ENCODE measurements around the gene MRPL49.
A peak's percentile ranks its signal among the peaks of the same experiment; 100 is the strongest.

MRPL49 gene

GRCh38 chr11:65121865-65122696, at the start of gene MRPL49, which contains the start of gene FAU:
Gene MRPL49, plus strand, starts transcription at chr11:65122321. Its CDS starts 26 bp downstream, at chr11:65122347.
Gene FAU, minus strand, starts transcription at chr11:65122134. Its CDS starts 321 bp downstream, at chr11:65121813.
- peak; percentile 99 for DNase-seq

GRCh38 chr11:65072631-65072966, 49.5 kb upstream of the MRPL49 start:
- no peak for DNase-seq

GRCh38 chr11:65077451-65077850, 44.7 kb upstream of the MRPL49 start:
- DNase-seq = no peak

- DNase-seq = peak; percentile 82
Measured at GRCh38 chr11:65078151-65078550, 44.0 kb upstream of the MRPL49 start.

GRCh38 chr11:65078786-65079342, 43.3 kb upstream of the MRPL49 start:
- no peak for DNase-seq

- DNase-seq = no peak
Measured at GRCh38 chr11:65083134-65083833, 38.8 kb upstream of the MRPL49 start.

- DNase-seq = peak; percentile 96
Measured at GRCh38 chr11:65083834-65084597, 38.1 kb upstream of the MRPL49 start, which contains the start of the genes CDCA5 and ZFPL1. Gene CDCA5, minus strand, starts transcription at chr11:65084040. Its CDS starts 62 bp downstream, at chr11:65083978. Gene ZFPL1, plus strand, starts transcription at chr11:65084222. Its CDS starts 477 bp downstream, at chr11:65084699.

- DNase-seq = no peak
Measured at GRCh38 chr11:65084598-65085375, 37.3 kb upstream of the MRPL49 start.

- DNase-seq = no peak
Measured at GRCh38 chr11:65085446-65085845, 36.7 kb upstream of the MRPL49 start.

GRCh38 chr11:65086809-65087208, 35.3 kb upstream of the MRPL49 start:
- no peak for DNase-seq

- no peak for DNase-seq
Measured at GRCh38 chr11:65087216-65087615, 34.9 kb upstream of the MRPL49 start.

GRCh38 chr11:65087827-65088226, 34.3 kb upstream of the MRPL49 start:
- DNase-seq = no peak

- no peak for DNase-seq
Measured at GRCh38 chr11:65089621-65090020, 32.5 kb upstream of the MRPL49 start.

- DNase-seq = no peak
Measured at GRCh38 chr11:65090628-65091027, 31.5 kb upstream of the MRPL49 start.

GRCh38 chr11:65095427-65095826, 26.7 kb upstream of the MRPL49 start:
- DNase-seq = no peak

- peak; percentile 88 for DNase-seq
Measured at GRCh38 chr11:65095974-65096806, 25.9 kb upstream of the MRPL49 start, which contains the start of gene VPS51. Gene VPS51, plus strand, starts transcription at chr11:65096214. Its CDS starts 37 bp downstream, at chr11:65096251.

GRCh38 chr11:65096926-65097325, 25.2 kb upstream of the MRPL49 start:
- no peak for DNase-seq

- no peak for DNase-seq
Measured at GRCh38 chr11:65100674-65101350, 21.3 kb upstream of the MRPL49 start.

GRCh38 chr11:65102142-65103095, 19.7 kb upstream of the MRPL49 start:
- no peak for DNase-seq
